Fibroblast of the conjunctiva (primary cell): ENCODE data around the gene PLD2.
"Not testable (repeated sequence)": the region's sequence is repeated elsewhere in the genome, so short reads cannot be mapped to it uniquely, and the experiment has no call there.

Source experiments
- DNase-seq: peaks from one replicate; pipeline ENCODE4 v3.0.0-alpha.2; 2010; ENCODE audit warnings: low read depth

PLD2 gene

DNA sequence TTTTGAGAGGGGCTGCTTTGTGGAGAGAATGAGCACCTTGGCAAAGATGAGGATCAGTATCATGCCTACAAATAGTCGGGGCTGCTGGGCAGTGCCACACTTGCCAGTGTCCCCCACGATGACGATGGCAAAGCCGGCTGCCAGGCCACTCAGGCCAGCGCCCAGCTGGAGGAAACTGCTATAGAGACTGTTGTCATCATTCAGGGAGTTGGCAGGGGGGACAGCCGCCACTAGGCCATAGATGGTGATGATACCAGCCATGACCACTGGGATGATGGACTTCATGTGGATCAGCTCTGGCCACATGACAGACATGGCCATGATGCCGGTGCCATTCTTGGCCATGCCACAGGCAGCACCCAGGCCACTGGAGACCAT lies 50.0 kb downstream of the PLD2 start:
- no peak for DNase-seq

GRCh38 chr17:4857347-4857746 lies 50.4 kb downstream of the PLD2 start:
- not testable (repeated sequence) for DNase-seq

DNA sequence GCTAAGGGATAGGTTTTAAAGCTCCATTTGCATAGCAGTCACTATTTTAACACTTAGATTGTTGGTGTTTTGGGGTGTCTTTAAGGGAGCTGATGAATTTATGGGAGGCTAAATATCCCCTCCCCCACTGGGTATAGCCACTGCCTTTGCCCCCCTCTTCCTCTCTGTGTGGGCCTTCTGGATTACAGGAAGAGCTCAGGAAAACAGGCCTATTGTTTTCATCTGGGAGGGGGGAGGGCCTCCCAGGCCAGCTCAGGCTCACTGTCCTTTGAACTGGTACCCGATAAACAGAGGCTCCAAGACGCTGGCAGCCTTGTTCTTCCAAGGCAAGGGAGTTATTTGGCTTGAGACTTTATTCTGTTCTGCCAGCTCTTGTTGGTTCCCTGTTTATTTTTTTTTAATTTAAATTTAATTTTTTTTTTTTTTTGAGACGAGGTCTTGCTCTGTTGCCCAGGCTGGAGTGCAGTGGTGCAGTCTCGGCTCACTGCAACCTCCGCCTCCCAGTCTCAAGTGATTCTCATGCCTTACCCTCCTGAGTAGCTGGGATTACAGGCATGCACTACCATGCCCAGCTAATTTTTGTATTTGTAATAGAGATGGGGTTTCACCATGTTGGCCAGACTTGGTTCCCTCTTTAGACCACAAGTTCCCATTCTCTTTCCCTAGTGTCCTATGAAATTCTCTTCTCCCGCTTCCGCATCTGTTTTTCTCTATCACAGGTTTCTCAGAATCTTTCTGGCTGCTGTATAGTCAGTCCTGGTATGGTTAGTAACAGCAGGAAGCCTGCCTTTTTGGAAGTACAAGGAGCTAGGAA lies 51.3 kb downstream of the PLD2 start:
- no peak for DNase-seq

GRCh38 chr17:4858882-4859260 lies 51.9 kb downstream of the PLD2 start:
- DNase-seq: no peak

DNA sequence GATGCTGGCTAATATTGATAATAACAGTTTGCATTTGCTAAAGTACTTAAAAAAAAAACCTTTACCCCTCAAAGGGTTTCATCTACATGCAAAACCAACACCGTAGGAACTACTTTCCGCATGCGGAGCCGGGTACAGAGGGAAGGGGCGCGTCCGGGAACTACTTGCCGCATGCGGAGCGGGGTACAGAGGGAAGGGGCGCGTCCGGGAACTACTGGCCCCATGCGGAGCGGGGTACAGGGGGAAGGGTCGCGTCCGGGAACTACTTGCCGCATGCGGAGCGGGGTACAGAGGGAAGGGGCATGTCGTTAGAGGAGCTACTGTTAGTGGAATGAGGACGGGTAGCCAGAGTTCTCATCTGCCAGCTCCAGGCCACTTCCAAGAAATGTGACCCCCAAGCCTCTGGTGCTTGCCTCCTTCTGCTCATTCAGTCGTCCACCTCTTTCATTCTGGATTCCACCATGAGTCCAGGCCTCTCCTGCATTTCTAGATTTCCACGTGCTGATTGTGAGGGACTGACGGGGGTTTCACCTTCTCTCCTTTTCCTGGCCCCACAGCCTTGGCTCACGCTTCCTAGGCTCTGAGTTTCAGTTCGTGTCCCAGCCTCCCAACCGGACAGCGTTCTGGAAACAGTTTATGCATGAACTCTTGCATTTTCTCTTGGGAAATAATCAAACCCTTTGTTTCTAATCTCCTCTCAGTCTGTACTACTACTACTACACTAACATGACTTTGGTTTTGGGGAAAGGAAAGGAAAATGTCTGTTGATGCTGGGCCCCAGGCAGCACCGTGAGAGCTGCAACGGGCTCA lies 53.1 kb downstream of the PLD2 start:
- no peak for DNase-seq

GRCh38 chr17:4860651-4861050 lies 53.7 kb downstream of the PLD2 start:
- DNase-seq: no peak

- DNase-seq: no peak
Observed at GRCh38 chr17:4861052-4861451, 54.1 kb downstream of the PLD2 start.

DNA sequence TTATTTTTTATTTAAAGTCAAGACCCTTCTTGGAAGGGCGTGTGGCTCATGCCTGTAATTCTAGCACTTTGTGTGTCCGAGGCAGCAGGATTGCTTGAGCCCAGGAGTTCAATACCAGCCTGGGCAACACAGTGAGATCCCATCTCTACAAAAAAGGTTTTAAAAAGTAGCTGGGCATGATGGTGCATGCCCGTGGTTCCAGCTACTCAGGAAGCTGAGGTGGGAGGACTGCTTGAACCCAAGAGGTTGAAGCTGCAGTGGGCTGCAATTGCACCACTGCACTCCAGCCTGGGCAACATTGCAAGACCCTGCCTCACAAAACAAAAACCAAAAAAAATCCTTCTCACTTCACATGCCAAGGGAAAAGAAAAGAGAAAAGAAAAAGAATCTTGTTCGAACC lies 55.8 kb downstream of the PLD2 start:
- DNase-seq: no peak

GRCh38 chr17:4863321-4863720 lies 56.4 kb downstream of the PLD2 start:
- DNase-seq: no peak

DNA sequence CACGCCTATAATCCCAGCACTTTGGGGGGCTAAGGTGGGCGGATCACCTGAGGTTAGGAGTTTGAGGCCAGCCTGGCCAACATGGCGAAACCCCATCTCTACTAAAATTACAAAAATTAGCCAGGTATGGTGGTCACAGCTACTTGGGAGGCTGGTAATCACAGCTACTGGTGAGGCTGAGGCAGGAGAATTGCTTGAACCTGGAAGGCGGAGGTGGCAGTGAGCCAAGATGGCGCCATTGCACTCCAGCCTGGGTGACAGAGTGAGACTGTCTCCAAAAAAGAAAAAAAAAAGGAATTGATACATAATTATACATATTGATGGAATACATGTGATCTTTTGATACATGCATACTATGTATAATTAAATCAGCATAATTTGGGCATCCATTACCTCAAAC lies 60.6 kb downstream of the PLD2 start:
- not testable (repeated sequence) for DNase-seq

- DNase-seq: not testable (repeated sequence)
Observed at GRCh38 chr17:4869058-4869998, 62.4 kb downstream of the PLD2 start.

- DNase-seq: no peak
Observed at GRCh38 chr17:4870855-4871254, 63.9 kb downstream of the PLD2 start.

DNA sequence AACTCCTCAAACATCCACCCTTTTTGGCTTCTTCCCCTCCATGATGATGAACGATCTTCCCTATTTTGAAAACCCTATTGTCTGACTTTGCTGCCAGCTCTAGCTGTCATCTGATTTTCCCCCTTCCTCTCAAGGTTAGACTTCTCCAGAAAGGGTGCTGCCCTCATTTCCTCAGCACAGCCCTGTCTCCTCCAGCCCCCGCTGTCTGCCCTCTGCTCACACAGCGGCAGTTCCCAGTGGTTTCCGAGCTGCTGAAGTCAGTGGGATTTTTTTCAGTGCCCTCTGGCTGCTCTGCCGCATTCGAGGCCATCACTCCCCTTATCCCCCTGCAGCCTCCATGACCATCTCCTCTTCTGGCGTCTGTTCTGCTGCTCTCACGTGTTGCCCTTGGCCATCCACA lies 65.8 kb downstream of the PLD2 start:
- no peak for DNase-seq
